BE2C (cell line): Measurements from ENCODE around the gene LSM6.

Source experiments
- DNase-seq: peaks from one replicate; pipeline ENCODE4 v3.0.0-alpha.2; 2020
- H3K27me3 ChIP-seq: fragments of 250-450 bp; sonication (Bioruptor Pico); 2 replicates; pipeline ENCODE4 v1.5.1; 2020; ENCODE audit warnings: mild to moderate bottlenecking
- H3K36me3 ChIP-seq: fragments of 250-450 bp; sonication (Bioruptor Pico); 2 replicates; pipeline ENCODE4 v1.5.1; 2020; ENCODE audit warnings: mild to moderate bottlenecking
- H3K4me1 ChIP-seq: fragments of 250-450 bp; sonication (Bioruptor Pico); 2 replicates; pipeline ENCODE4 v1.5.1; 2020
- H3K4me3 ChIP-seq: 2 replicates; pipeline ENCODE4 v1.5.1; 2011; ENCODE audit warnings: low read depth, low read length
- H3K9me3 ChIP-seq: fragments of 250-450 bp; sonication (Bioruptor Pico); 2 replicates; pipeline ENCODE4 v1.5.1; 2020
- CTCF ChIP-seq: IDR thresholded peaks from 2 replicates; pipeline ENCODE4 v1.5.1; 2012; ENCODE audit warnings: mild to moderate bottlenecking, low read depth, low read length

The LSM6 gene

GRCh38 chr4:146229406-146229805 is 53.9 kb downstream of the LSM6 start:
- H3K4me1 ChIP-seq = no peaks in the 10 kb centered on the region
- no peak for TF ChIP-seq CTCF
- no peaks in the 10 kb centered on the region for H3K36me3 ChIP-seq
- H3K9me3 ChIP-seq = no peaks in the 10 kb centered on the region
- no peaks in the 10 kb centered on the region for H3K27me3 ChIP-seq
- no peak overlapping the region for H3K4me3 ChIP-seq
- no peak for DNase-seq

GRCh38 chr4:146232131-146232722 is 56.7 kb downstream of the LSM6 start:
- Histone ChIP-seq H3K27me3 (no peaks in the 10 kb centered on the region), H3K4me3 (no peak overlapping the region), H3K4me1 (no peaks in the 10 kb centered on the region), H3K36me3 (no peaks in the 10 kb centered on the region), H3K9me3 (no peaks in the 10 kb centered on the region)
- no peak for DNase-seq
- no peak for TF ChIP-seq CTCF

- Histone ChIP-seq H3K4me1 (no peaks in the 10 kb centered on the region), H3K4me3 (no peak overlapping the region), H3K27me3 (no peaks in the 10 kb centered on the region), H3K36me3 (no peaks in the 10 kb centered on the region), H3K9me3 (no peaks in the 10 kb centered on the region)
- no peak for TF ChIP-seq CTCF
- DNase-seq = no peak
Measured at GRCh38 chr4:146235654-146236177, 60.2 kb downstream of the LSM6 start.

GRCh38 chr4:146236216-146236615 is 60.7 kb downstream of the LSM6 start:
- no peaks in the 10 kb centered on the region for H3K27me3 ChIP-seq
- no peaks in the 10 kb centered on the region for H3K36me3 ChIP-seq
- no peaks in the 10 kb centered on the region for H3K4me1 ChIP-seq
- H3K4me3 ChIP-seq = no peak overlapping the region
- no peaks in the 10 kb centered on the region for H3K9me3 ChIP-seq
- TF ChIP-seq CTCF = no peak
- DNase-seq = no peak

- Histone ChIP-seq H3K4me1 (peaks cover 7% of the 10 kb centered on the region), H3K9me3 (no peaks in the 10 kb centered on the region), H3K27me3 (no peaks in the 10 kb centered on the region), H3K4me3 (no peak overlapping the region), H3K36me3 (no peaks in the 10 kb centered on the region)
- TF ChIP-seq CTCF = no peak
- no peak for DNase-seq
Measured at GRCh38 chr4:146237092-146237491, 61.6 kb downstream of the LSM6 start.

- Histone ChIP-seq H3K27me3 (no peaks in the 10 kb centered on the region), H3K9me3 (no peaks in the 10 kb centered on the region), H3K4me3 (no peak overlapping the region), H3K4me1 (peaks cover 11% of the 10 kb centered on the region), H3K36me3 (no peaks in the 10 kb centered on the region)
- DNase-seq = no peak
- no peak for TF ChIP-seq CTCF
Measured at GRCh38 chr4:146238107-146238506, 62.6 kb downstream of the LSM6 start.
